ENCODE data around the gene TPPP.

GRCh38 chr5:672329-673160 lies 20.6 kb downstream of the TPPP start:
- TF ChIP-seq, protein P1, sequence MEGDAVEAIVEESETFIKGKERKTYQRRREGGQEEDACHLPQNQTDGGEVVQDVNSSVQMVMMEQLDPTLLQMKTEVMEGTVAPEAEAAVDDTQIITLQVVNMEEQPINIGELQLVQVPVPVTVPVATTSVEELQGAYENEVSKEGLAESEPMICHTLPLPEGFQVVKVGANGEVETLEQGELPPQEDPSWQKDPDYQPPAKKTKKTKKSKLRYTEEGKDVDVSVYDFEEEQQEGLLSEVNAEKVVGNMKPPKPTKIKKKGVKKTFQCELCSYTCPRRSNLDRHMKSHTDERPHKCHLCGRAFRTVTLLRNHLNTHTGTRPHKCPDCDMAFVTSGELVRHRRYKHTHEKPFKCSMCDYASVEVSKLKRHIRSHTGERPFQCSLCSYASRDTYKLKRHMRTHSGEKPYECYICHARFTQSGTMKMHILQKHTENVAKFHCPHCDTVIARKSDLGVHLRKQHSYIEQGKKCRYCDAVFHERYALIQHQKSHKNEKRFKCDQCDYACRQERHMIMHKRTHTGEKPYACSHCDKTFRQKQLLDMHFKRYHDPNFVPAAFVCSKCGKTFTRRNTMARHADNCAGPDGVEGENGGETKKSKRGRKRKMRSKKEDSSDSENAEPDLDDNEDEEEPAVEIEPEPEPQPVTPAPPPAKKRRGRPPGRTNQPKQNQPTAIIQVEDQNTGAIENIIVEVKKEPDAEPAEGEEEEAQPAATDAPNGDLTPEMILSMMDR (IDR thresholded peaks at IDR 0.05): no peak
- TF ChIP-seq POLR2AphosphoS5 (IDR thresholded peaks at IDR 0.05): peak in 1 of 3 donors; percentile 9
- no peak for TF ChIP-seq POLR2A (IDR thresholded peaks at IDR 0.05)
- no peak for TF ChIP-seq EP300 (IDR thresholded peaks at IDR 0.05)
